CD4-positive, alpha-beta T cell (primary cell): ENCODE results near the gene PTGR1. TPM values are rescaled to one million over a fixed set of nuclear protein-coding genes. Genes with fewer than 3 reads are reported as not detected.
"Not testable (repeated sequence)": the region's sequence is repeated elsewhere in the genome, so short reads cannot be mapped to it uniquely, and the experiment has no call there.

Source experiments
- ATAC-seq: fragments of 200-7000 bp; cut with Tn5 transposase; one replicate; pipeline ENCODE4 v1.10.0; 2022; ENCODE audit warnings: mild to moderate bottlenecking; ENCODE audit not compliant: poor library complexity
- CTCF ChIA-PET: fragments of 350-600 bp; sonication (Branson Sonifier 250); formaldehyde crosslinking; loops from one replicate; lab custom pipeline; 2021; ENCODE audit warnings: antibody characterized with exemption, inconsistent platforms; lab: Charles Lee
- POLR2A ChIA-PET: fragments of 350-600 bp; sonication (Branson Sonifier 250); formaldehyde crosslinking; loops from one replicate; lab custom pipeline; 2021; ENCODE audit warnings: antibody characterized with exemption, inconsistent platforms; lab: Charles Lee
- DNase-seq, 14 experiments: peaks; one replicate each; pipeline ENCODE4 v3.0.0-alpha.2; 2013 to 2020; ENCODE audit warnings: mixed read lengths in 2 of 14
- H3K27ac ChIP-seq, 2 donors: one replicate each; pipeline versions ENCODE4 v1.5.1 to v1.7.0; 2013; ENCODE audit warnings: low read length in 2 of 2, low read depth in 1 of 2, mild to moderate bottlenecking in 1 of 2
- H3K27me3 ChIP-seq, 2 experiments: 1 replicate in 1 of 2; 2 replicates in 1 of 2; pipeline versions ENCODE4 v1.6.1 to v1.7.0; 2013; ENCODE audit warnings: low read length in 2 of 2, control low read depth in 1 of 2, mild to moderate bottlenecking in 1 of 2, moderate library complexity in 1 of 2; ENCODE audit not compliant: insufficient read depth in 2 of 2, control insufficient read depth in 1 of 2
- H3K36me3 ChIP-seq: one replicate; pipeline ENCODE4 v1.6.1; 2013; ENCODE audit warnings: low read length, control low read depth; ENCODE audit not compliant: insufficient read depth
- H3K4me1 ChIP-seq: one replicate; pipeline ENCODE4 v1.6.1; 2013; ENCODE audit warnings: low read length, control low read depth; ENCODE audit not compliant: insufficient read depth
- H3K4me3 ChIP-seq: one replicate; pipeline ENCODE4 v1.5.1; 2013; ENCODE audit warnings: mild to moderate bottlenecking, low read length, moderate library complexity
- H3K9me3 ChIP-seq, 2 experiments: 1 replicate in 1 of 2; 2 replicates in 1 of 2; pipeline versions ENCODE4 v1.6.1 to v1.7.0; 2013; ENCODE audit warnings: low read length in 2 of 2, mild to moderate bottlenecking in 2 of 2, control low read depth in 1 of 2, moderate library complexity in 1 of 2; ENCODE audit not compliant: control insufficient read depth in 1 of 2, insufficient read depth in 1 of 2
- H3K27ac Mint-ChIP-seq: one replicate; pipeline ENCODE4 v1.8.0; 2020; ENCODE audit warnings: mixed read lengths
- H3K27me3 Mint-ChIP-seq: one replicate; pipeline ENCODE4 v1.8.0; 2021; ENCODE audit warnings: mixed read lengths
- H3K36me3 Mint-ChIP-seq: one replicate; pipeline ENCODE4 v1.8.0; 2021; ENCODE audit warnings: low read depth, mixed read lengths
- H3K4me1 Mint-ChIP-seq: one replicate; pipeline ENCODE4 v1.8.0; 2021; ENCODE audit warnings: low read depth, mixed read lengths
- H3K4me3 Mint-ChIP-seq: one replicate; pipeline ENCODE4 v1.8.0; 2020; ENCODE audit warnings: mild to moderate bottlenecking, mixed read lengths
- H3K9me3 Mint-ChIP-seq: one replicate; pipeline ENCODE4 v1.8.0; 2020; ENCODE audit warnings: mixed read lengths
- CTCF ChIP-seq: fragments of 200-600 bp; IDR thresholded peaks from one replicate; pipeline ENCODE4 v1.8.0; 2022; ENCODE audit warnings: antibody characterized with exemption, mild to moderate bottlenecking
- intact Hi-C, 2 experiments: fragments of 100-400 bp; cut with DNase I in 1 of 2; cut with micrococcal nuclease in 1 of 2; formaldehyde crosslinking; loops; one replicate each; pipeline versions ENCODE4 v1.15.1 to v1.9.0; 2023 to 2025; cut with DNase I, micrococcal nuclease
- total RNA-seq, 174 experiments: library from RNA in 2 of 174; stranded (reverse) in 2 of 174; gene quantifications; one replicate each; pipeline ENCODE4 v1.2.3 and lab custom pipeline; 2021 to 2026

The PTGR1 gene
- total RNA-seq, 2 experiments from 2014 or later: 0.36 TPM; not detected in 1

GRCh38 chr9:111582888-111583287 is 16.6 kb downstream of the PTGR1 start:
- CTCF ChIA-PET: no interaction called here
- intact Hi-C loops: no loop called here
- Histone ChIP-seq H3K27ac (no peak overlapping the region), H3K36me3 (no peaks in the 10 kb centered on the region), H3K4me1 (no peaks in the 10 kb centered on the region), H3K9me3 (no peaks in the 10 kb centered on the region), H3K4me3 (no peak overlapping the region), H3K27me3 (no peaks in the 10 kb centered on the region)
- Mint-ChIP-seq H3K9me3 (no peaks in the 10 kb centered on the region), H3K36me3 (no peaks in the 10 kb centered on the region), H3K4me3 (no peak overlapping the region), H3K27me3 (no peaks in the 10 kb centered on the region), H3K4me1 (no peaks in the 10 kb centered on the region), H3K27ac (no peak overlapping the region)
- POLR2A ChIA-PET: no interaction called here
- no peak for TF ChIP-seq CTCF
- DNase-seq: no peak
- ATAC-seq: no peak

- H3K4me3 ChIP-seq: no peak overlapping the region
- no peaks in the 10 kb centered on the region for H3K4me1 Mint-ChIP-seq
- H3K27ac Mint-ChIP-seq: no peak overlapping the region
- H3K4me3 Mint-ChIP-seq: no peak overlapping the region
- peaks cover 16% of the 10 kb centered on the region for H3K9me3 Mint-ChIP-seq
- H3K36me3 Mint-ChIP-seq: peaks cover 18% of the 10 kb centered on the region
- no peaks in the 10 kb centered on the region for H3K36me3 ChIP-seq
- POLR2A ChIA-PET: no interaction called here
- no peak overlapping the region for H3K27ac ChIP-seq
- CTCF ChIA-PET: no interaction called here
- H3K27me3 Mint-ChIP-seq: no peaks in the 10 kb centered on the region
- intact Hi-C loops: no loop called here
- ATAC-seq (no peak), DNase-seq (no peak)
- H3K4me1 ChIP-seq: no peaks in the 10 kb centered on the region
- no peaks in the 10 kb centered on the region for H3K27me3 ChIP-seq
- TF ChIP-seq CTCF: no peak
- H3K9me3 ChIP-seq: peaks cover 12 to 19% of the 10 kb centered on the region in 2 experiments
Observed at GRCh38 chr9:111572950-111573604, 26.4 kb downstream of the PTGR1 start.

GRCh38 chr9:111568127-111568526 is 31.3 kb downstream of the PTGR1 start:
- H3K27me3 Mint-ChIP-seq, H3K27ac ChIP-seq, H3K4me1 ChIP-seq, H3K4me3 Mint-ChIP-seq, DNase-seq, H3K4me3 ChIP-seq, H3K27me3 ChIP-seq, POLR2A ChIA-PET, CTCF ChIA-PET, H3K4me1 Mint-ChIP-seq, H3K27ac Mint-ChIP-seq, ATAC-seq, intact Hi-C loops, H3K36me3 ChIP-seq: not testable (repeated sequence)
- Mint-ChIP-seq H3K9me3 (peaks cover 26% of the 10 kb centered on the region), H3K36me3 (peaks cover 52% of the 10 kb centered on the region)
- peaks cover 23 to 49% of the 10 kb centered on the region in 2 experiments for H3K9me3 ChIP-seq

- ATAC-seq (no peak), DNase-seq (no peak)
- H3K9me3 ChIP-seq: peaks cover 23 to 60% of the 10 kb centered on the region in 2 experiments
- Mint-ChIP-seq H3K36me3 (peaks cover 63% of the 10 kb centered on the region), H3K9me3 (peaks cover 28% of the 10 kb centered on the region), H3K4me3 (no peak overlapping the region), H3K4me1 (no peaks in the 10 kb centered on the region), H3K27me3 (no peaks in the 10 kb centered on the region), H3K27ac (no peak overlapping the region)
- H3K4me1 ChIP-seq: no peaks in the 10 kb centered on the region
- no peaks in the 10 kb centered on the region for H3K36me3 ChIP-seq
- ChIA-PET CTCF (no interaction called here), POLR2A (no interaction called here)
- no peak for TF ChIP-seq CTCF
- H3K4me3 ChIP-seq: no peak overlapping the region
- intact Hi-C loops: no loop called here
- no peaks in the 10 kb centered on the region for H3K27me3 ChIP-seq
- no peak overlapping the region for H3K27ac ChIP-seq
Observed at GRCh38 chr9:111566234-111566633, 33.2 kb downstream of the PTGR1 start.
